Lung (tissue), 12 donors: Measurements from ENCODE around the gene PRKAR1B. TPM values are rescaled to one million over a fixed set of nuclear protein-coding genes. Genes with fewer than 3 reads are reported as not detected.

ENCODE experiments used
- ATAC-seq: fragments of 200-7000 bp; cut with Tn5 transposase; one replicate; pipeline ENCODE4 v1.9.1; 2020; ENCODE audit warnings: moderate number of reproducible peaks; ENCODE audit not compliant: insufficient read depth, low FRiP score
- DNase-seq, 3 donors: peaks; one replicate each; pipeline ENCODE4 v3.0.0-alpha.2; 2013 to 2017
- H3K27ac ChIP-seq, 2 donors: one replicate each; pipeline ENCODE4 v1.5.1; 2013; ENCODE audit warnings: mild to moderate bottlenecking in 2 of 2, moderate library complexity in 2 of 2, control low read depth in 1 of 2, inconsistent platforms in 1 of 2, low read depth in 1 of 2, low read length in 1 of 2
- H3K27me3 ChIP-seq, 3 donors: one replicate each; pipeline ENCODE4 v1.5.1; 2013; ENCODE audit warnings: low read length in 2 of 3; ENCODE audit not compliant: control insufficient read depth in 3 of 3, insufficient read depth in 3 of 3
- H3K36me3 ChIP-seq, 4 donors: one replicate each; pipeline ENCODE4 v1.5.1; 2013; ENCODE audit warnings: low read length in 4 of 4, mild to moderate bottlenecking in 1 of 4, moderate library complexity in 1 of 4; ENCODE audit not compliant: control insufficient read depth in 4 of 4, insufficient read depth in 4 of 4
- H3K4me1 ChIP-seq, 5 donors: one replicate each; pipeline ENCODE4 v1.5.1; 2013; ENCODE audit warnings: low read length in 5 of 5, mild to moderate bottlenecking in 2 of 5, moderate library complexity in 1 of 5; ENCODE audit not compliant: control insufficient read depth in 5 of 5, insufficient read depth in 5 of 5
- H3K4me3 ChIP-seq: one replicate; pipeline ENCODE4 v1.5.1; 2013; ENCODE audit warnings: mild to moderate bottlenecking, control low read depth, moderate library complexity
- H3K9ac ChIP-seq, 2 donors: one replicate each; pipeline ENCODE4 v1.5.1; 2013; ENCODE audit warnings: low read length in 2 of 2, control low read depth in 1 of 2; ENCODE audit not compliant: insufficient read depth in 1 of 2
- H3K9me3 ChIP-seq, 4 donors: one replicate each; pipeline ENCODE4 v1.5.1; 2013; ENCODE audit warnings: low read length in 3 of 4, mild to moderate bottlenecking in 1 of 4, moderate library complexity in 1 of 4; ENCODE audit not compliant: control insufficient read depth in 4 of 4, insufficient read depth in 3 of 4
- WGBS, 2 donors: extraction: QIAGEN DNeasy Blood & Tissue Kit; methylation state at CpG; one replicate each; pipeline ENCODE4 v1.1.7; 2013; 5-methylcytosine and 5-hydroxymethylcytosine counted together
- polyA plus RNA-seq, 2 donors: library from polyadenylated mRNA; stranded (reverse); fragments of 200-250 nt; gene quantifications; one replicate each; pipeline ENCODE4 v1.2.1, GENCODE V29; 2013
- total RNA-seq, 2 donors: library from RNA; depleted of rRNA in 1 of 2; stranded (reverse); fragments of >200 nt in 1 of 2; gene quantifications; one replicate each; pipeline ENCODE4 v1.2.1, GENCODE V29; 2014 to 2021
- TF ChIP-seq, protein P1 (sequence below): IDR thresholded peaks from 2 replicates; pipeline ENCODE4 v1.5.1; 2012; ENCODE audit warnings: mild to moderate bottlenecking; ENCODE audit errors: control extremely low read depth, extremely low read depth
- donor health status: control.
- donor health status: control.
- donor health status: Bipolar disorder and iron deficiency.
- donor health status: healthy.
- donor health status: DM: yes; HTN: yes; CAD: no.

The PRKAR1B gene
- total and polyA plus RNA-seq, 4 donors, result 11.3 to 32.0 (median 16.3) TPM

GRCh38 chr7:586494-586893, 140.6 kb downstream of the PRKAR1B start:
- TF ChIP-seq, protein P1, sequence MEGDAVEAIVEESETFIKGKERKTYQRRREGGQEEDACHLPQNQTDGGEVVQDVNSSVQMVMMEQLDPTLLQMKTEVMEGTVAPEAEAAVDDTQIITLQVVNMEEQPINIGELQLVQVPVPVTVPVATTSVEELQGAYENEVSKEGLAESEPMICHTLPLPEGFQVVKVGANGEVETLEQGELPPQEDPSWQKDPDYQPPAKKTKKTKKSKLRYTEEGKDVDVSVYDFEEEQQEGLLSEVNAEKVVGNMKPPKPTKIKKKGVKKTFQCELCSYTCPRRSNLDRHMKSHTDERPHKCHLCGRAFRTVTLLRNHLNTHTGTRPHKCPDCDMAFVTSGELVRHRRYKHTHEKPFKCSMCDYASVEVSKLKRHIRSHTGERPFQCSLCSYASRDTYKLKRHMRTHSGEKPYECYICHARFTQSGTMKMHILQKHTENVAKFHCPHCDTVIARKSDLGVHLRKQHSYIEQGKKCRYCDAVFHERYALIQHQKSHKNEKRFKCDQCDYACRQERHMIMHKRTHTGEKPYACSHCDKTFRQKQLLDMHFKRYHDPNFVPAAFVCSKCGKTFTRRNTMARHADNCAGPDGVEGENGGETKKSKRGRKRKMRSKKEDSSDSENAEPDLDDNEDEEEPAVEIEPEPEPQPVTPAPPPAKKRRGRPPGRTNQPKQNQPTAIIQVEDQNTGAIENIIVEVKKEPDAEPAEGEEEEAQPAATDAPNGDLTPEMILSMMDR, result no peak
- DNase-seq, result no peak
- H3K9ac ChIP-seq, result no peak overlapping the region
- H3K9me3 ChIP-seq, result peaks cover 0 to 6% (median 0%) of the 10 kb centered on the region in 4 donors
- peaks cover 0 to 23% (median 14%) of the 10 kb centered on the region in 4 donors for H3K36me3 ChIP-seq
- WGBS, 2 donors, result 77 to 85% methylated on average over 4 of the region's 4 CpGs
- ATAC-seq, result no peak
- no peak overlapping the region for H3K4me3 ChIP-seq
- no peaks in the 10 kb centered on the region for H3K27me3 ChIP-seq
- no peak overlapping the region for H3K27ac ChIP-seq
- H3K4me1 ChIP-seq, result peaks cover 0 to 21% (median 3%) of the 10 kb centered on the region in 5 donors

DNA sequence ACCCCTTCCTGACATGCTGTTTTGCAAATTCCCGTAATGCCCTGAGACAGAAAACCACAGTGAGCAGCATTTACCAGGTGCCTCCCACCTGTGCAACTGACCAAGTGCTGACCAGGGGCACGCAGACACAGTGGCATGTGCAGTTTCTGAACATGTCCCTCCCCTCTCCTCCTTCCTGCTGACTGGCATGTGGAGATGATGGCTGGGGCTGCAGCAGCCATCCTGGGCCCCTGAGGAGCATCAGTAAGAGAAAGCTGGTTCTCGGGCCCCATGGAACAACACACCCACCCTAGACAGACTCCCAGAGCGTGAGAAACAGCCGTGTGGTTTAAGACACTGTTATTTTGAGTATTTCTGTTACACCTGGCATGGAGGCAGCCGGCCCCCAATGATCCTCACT, 141.2 kb downstream of the PRKAR1B start:
- Histone ChIP-seq H3K4me1 (peaks cover 0 to 15% (median 3%) of the 10 kb centered on the region in 5 donors), H3K36me3 (peaks cover 0 to 23% (median 14%) of the 10 kb centered on the region in 4 donors), H3K9ac (no peak overlapping the region), H3K9me3 (peaks cover 0 to 6% (median 0%) of the 10 kb centered on the region in 4 donors), H3K27me3 (no peaks in the 10 kb centered on the region), H3K27ac (no peak overlapping the region), H3K4me3 (no peak overlapping the region)
- no peak for DNase-seq
- ATAC-seq, result no peak
- TF ChIP-seq, protein P1, result no peak
- WGBS, 2 donors, result 77 to 96% methylated on average over 6 of the region's 6 CpGs

- Histone ChIP-seq H3K27ac (no peak overlapping the region), H3K36me3 (peaks cover 0 to 23% (median 14%) of the 10 kb centered on the region in 4 donors), H3K27me3 (no peaks in the 10 kb centered on the region), H3K4me3 (no peak overlapping the region), H3K9me3 (peaks cover 0 to 6% (median 0%) of the 10 kb centered on the region in 4 donors), H3K9ac (no peak overlapping the region), H3K4me1 (peaks cover 0 to 9% (median 3%) of the 10 kb centered on the region in 5 donors)
- no peak for DNase-seq
- no peak for ATAC-seq
- TF ChIP-seq, protein P1, result no peak
- 85 to 96% methylated on average over 18 of the region's 18 CpGs for WGBS, 2 donors
Measured at GRCh38 chr7:585229-585711, 141.8 kb downstream of the PRKAR1B start.

- no peak for DNase-seq
- TF ChIP-seq, protein P1, result no peak
- Histone ChIP-seq H3K36me3 (peaks cover 0 to 21% (median 14%) of the 10 kb centered on the region in 4 donors), H3K4me3 (no peak overlapping the region), H3K27ac (no peak overlapping the region), H3K27me3 (no peaks in the 10 kb centered on the region), H3K9me3 (peaks cover 0 to 6% (median 0%) of the 10 kb centered on the region in 4 donors), H3K9ac (no peak overlapping the region), H3K4me1 (peaks cover 0 to 8% (median 3%) of the 10 kb centered on the region in 5 donors)
- no peak for ATAC-seq
- 95 to 96% methylated on average over 12 of the region's 12 CpGs for WGBS, 2 donors
Measured at GRCh38 chr7:584820-585219, 142.3 kb downstream of the PRKAR1B start.
